B cell (primary cell): ENCODE measurements around the gene SHISA2. TPM values are rescaled to one million over a fixed set of nuclear protein-coding genes. Genes with fewer than 3 reads are reported as not detected.

Experiments used
- ATAC-seq: fragments of 200-7000 bp; cut with Tn5 transposase; one replicate; pipeline ENCODE4 v1.10.0; 2021; ENCODE audit warnings: low read depth, mild to moderate bottlenecking, moderate number of reproducible peaks, moderate library complexity
- CTCF ChIA-PET: fragments of 350-600 bp; sonication (Branson Sonifier 250); formaldehyde crosslinking; loops from one replicate; lab custom pipeline; 2021; ENCODE audit warnings: antibody characterized with exemption, inconsistent platforms; lab: Charles Lee
- POLR2A ChIA-PET: fragments of 350-600 bp; sonication (Branson Sonifier 250); formaldehyde crosslinking; loops from one replicate; lab custom pipeline; 2021; ENCODE audit warnings: antibody characterized with exemption; lab: Charles Lee
- DNase-seq: peaks from one replicate; pipeline ENCODE4 v3.0.0; 2013
- H2AFZ ChIP-seq: 2 replicates; pipeline ENCODE4 v1.6.1; 2012; ENCODE audit warnings: mild to moderate bottlenecking, low read depth, low read length; ENCODE audit not compliant: insufficient read depth, poor library complexity, severe bottlenecking
- H3K27ac ChIP-seq, 2 donors: 1 replicate in 1 of 2; 2 replicates in 1 of 2; pipeline ENCODE4 v1.5.1; 2012 to 2013; ENCODE audit warnings: low read length in 2 of 2, mild to moderate bottlenecking in 2 of 2, moderate library complexity in 1 of 2
- H3K27me3 ChIP-seq, 4 experiments: fragments of 200-600 bp in 1 of 4; sonication (generic) in 1 of 4; replicated peaks in 1 of 4; 1 replicate in 2 of 4; 2 replicates in 2 of 4; pipeline versions ENCODE4 v1.6.1 to v1.7.0; 2013 to 2016; ENCODE audit warnings: low read length in 3 of 4, mild to moderate bottlenecking in 2 of 4, mixed read lengths in 1 of 4, moderate library complexity in 1 of 4; ENCODE audit not compliant: insufficient read depth in 4 of 4, control insufficient read depth in 3 of 4; ENCODE audit errors: control extremely low read depth in 1 of 4
- H3K36me3 ChIP-seq, 2 experiments: replicated peaks in 1 of 2; 1 replicate in 1 of 2; 2 replicates in 1 of 2; pipeline versions ENCODE4 v1.6.1 to v1.7.1; 2013; ENCODE audit warnings: low read length in 1 of 2; ENCODE audit not compliant: insufficient read depth in 2 of 2, control insufficient read depth in 1 of 2; ENCODE audit errors: control extremely low read depth in 1 of 2, extremely low read depth in 1 of 2
- H3K4me1 ChIP-seq, 2 donors: fragments of 200-600 bp in 1 of 2; sonication (generic) in 1 of 2; 1 replicate in 1 of 2; 2 replicates in 1 of 2; pipeline versions ENCODE4 v1.5.1 to v1.6.1; 2013 to 2017; ENCODE audit warnings: low read length in 2 of 2; ENCODE audit not compliant: control insufficient read depth in 2 of 2, insufficient read depth in 2 of 2
- H3K4me2 ChIP-seq: replicated peaks from 2 replicates; pipeline ENCODE3; 2012; ENCODE audit warnings: mild to moderate bottlenecking, low read depth, low read length; ENCODE audit not compliant: poor library complexity, severe bottlenecking
- H3K4me3 ChIP-seq, 5 experiments: fragments of 200-600 bp in 1 of 5; sonication (generic) in 1 of 5; 1 replicate in 3 of 5; 2 replicates in 2 of 5; pipeline versions ENCODE4 v1.5.1 to v1.7.0; 2011 to 2016; ENCODE audit warnings: low read length in 4 of 5, mild to moderate bottlenecking in 4 of 5, low read depth in 2 of 5, control low read depth in 1 of 5, moderate library complexity in 1 of 5; ENCODE audit not compliant: insufficient read depth in 1 of 5; ENCODE audit errors: control extremely low read depth in 1 of 5, extremely low read depth in 1 of 5
- H3K79me2 ChIP-seq: fragments of 200-600 bp; sonication (generic); one replicate; pipeline ENCODE4 v1.6.0; 2016; ENCODE audit warnings: low read length; ENCODE audit not compliant: control insufficient read depth, insufficient read depth
- H3K9ac ChIP-seq: fragments of 200-600 bp; sonication (generic); 2 replicates; pipeline ENCODE4 v1.6.1; 2017; ENCODE audit warnings: mild to moderate bottlenecking, low read length, moderate library complexity
- H3K9me3 ChIP-seq, 3 donors: one replicate each; pipeline versions ENCODE4 v1.6.1 to v1.7.1; 2013; ENCODE audit warnings: low read length in 2 of 3; ENCODE audit not compliant: control insufficient read depth in 2 of 3, insufficient read depth in 1 of 3; ENCODE audit errors: control extremely low read depth in 1 of 3
- H4K20me1 ChIP-seq: 2 replicates; pipeline ENCODE4 v1.6.0; 2012; ENCODE audit warnings: mild to moderate bottlenecking, low read length; ENCODE audit not compliant: insufficient read depth, control insufficient read depth, poor library complexity, severe bottlenecking
- H3K27ac Mint-ChIP-seq: one replicate; pipeline ENCODE4 v1.8.0; 2021; ENCODE audit warnings: mixed read lengths
- H3K27me3 Mint-ChIP-seq: one replicate; pipeline ENCODE4 v1.8.0; 2021; ENCODE audit warnings: mixed read lengths
- H3K4me1 Mint-ChIP-seq: one replicate; pipeline ENCODE4 v1.8.0; 2021; ENCODE audit warnings: mixed read lengths
- H3K4me3 Mint-ChIP-seq: one replicate; pipeline ENCODE4 v1.8.0; 2021; ENCODE audit warnings: mixed read lengths
- H3K9me3 Mint-ChIP-seq: one replicate; pipeline ENCODE4 v1.8.0; 2022; ENCODE audit warnings: mixed read lengths; ENCODE audit not compliant: insufficient read depth
- EZH2 ChIP-seq: IDR thresholded peaks from 2 replicates; pipeline ENCODE4 v1.6.1; 2012; ENCODE audit warnings: borderline replicate concordance, low read depth, mild to moderate bottlenecking, moderate library complexity, low read length; ENCODE audit not compliant: insufficient read depth, poor library complexity, severe bottlenecking
- WGBS: methylation state at CpG from one replicate; pipeline ENCODE4 v1.1.5; 2013; ENCODE audit warnings: missing lambda C conversion rate; ENCODE audit not compliant: insufficient coverage; 5-methylcytosine and 5-hydroxymethylcytosine counted together
- intact Hi-C: fragments of 100-400 bp; cut with micrococcal nuclease; formaldehyde crosslinking; loops from one replicate; pipeline ENCODE4 v1.10.0; 2022
- polyA plus RNA-seq: library from polyadenylated mRNA; depleted of rRNA; stranded (reverse); fragments of >200 nt; gene quantifications from 2 replicates; pipeline ENCODE4 v1.2.3, GENCODE V29; 2012
- total RNA-seq, 2 donors: library from RNA; stranded (reverse); fragments of 120-200 nt in 1 of 2; gene quantifications; 1 replicate in 1 of 2; 2 replicates in 1 of 2; pipeline versions ENCODE4 v1.2.3 to v1.2.4, GENCODE V29; 2013 to 2022
- TF ChIP-seq, protein P1 (sequence below): fragments of 200-600 bp; IDR thresholded peaks from one replicate; pipeline ENCODE4 v1.8.0; 2022; ENCODE audit warnings: antibody characterized with exemption, mild to moderate bottlenecking

The SHISA2 gene
- total and polyA plus RNA-seq, 2 donors (not counting 1 experiment from before 2014, with no cell fraction given), result 0.03 TPM; not detected in 1

DNA sequence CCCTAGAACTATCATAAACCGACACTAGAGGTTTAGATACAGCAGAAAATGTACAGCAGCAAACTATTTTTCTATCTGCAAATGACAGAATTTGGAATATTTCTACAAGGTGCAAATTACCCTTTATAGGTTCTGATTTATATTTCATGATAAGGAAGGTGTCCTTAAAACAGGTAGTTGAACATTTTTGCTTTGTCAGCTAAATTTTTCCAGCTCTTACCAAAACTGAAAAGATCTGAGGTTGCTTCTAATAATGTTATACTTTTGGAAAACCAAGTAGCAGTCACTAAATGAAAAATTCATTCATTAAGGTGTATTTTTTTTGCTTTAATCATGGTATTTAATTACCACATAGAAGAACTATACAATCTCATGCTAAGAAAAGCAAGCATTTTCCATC lies 9.0 kb downstream of the SHISA2 start:
- no peak overlapping the region for H3K27ac ChIP-seq
- H4K20me1 ChIP-seq, result no peaks in the 10 kb centered on the region
- no peak overlapping the region for H3K9ac ChIP-seq
- intact Hi-C loops, result no loop called here
- H3K9me3 ChIP-seq, result peaks cover 0 to 4% (median 0%) of the 10 kb centered on the region in 3 donors
- H3K4me1 ChIP-seq, result no peaks in the 10 kb centered on the region
- Mint-ChIP-seq H3K9me3 (no peaks in the 10 kb centered on the region), H3K4me1 (no peaks in the 10 kb centered on the region), H3K27ac (no peak overlapping the region), H3K27me3 (peaks cover 12% of the 10 kb centered on the region), H3K4me3 (no peak overlapping the region)
- no peaks in the 10 kb centered on the region for H3K79me2 ChIP-seq
- H3K27me3 ChIP-seq, result peaks cover 0 to 9% (median 1%) of the 10 kb centered on the region in 4 experiments
- ATAC-seq (no peak), DNase-seq (no peak)
- TF ChIP-seq, protein P1, sequence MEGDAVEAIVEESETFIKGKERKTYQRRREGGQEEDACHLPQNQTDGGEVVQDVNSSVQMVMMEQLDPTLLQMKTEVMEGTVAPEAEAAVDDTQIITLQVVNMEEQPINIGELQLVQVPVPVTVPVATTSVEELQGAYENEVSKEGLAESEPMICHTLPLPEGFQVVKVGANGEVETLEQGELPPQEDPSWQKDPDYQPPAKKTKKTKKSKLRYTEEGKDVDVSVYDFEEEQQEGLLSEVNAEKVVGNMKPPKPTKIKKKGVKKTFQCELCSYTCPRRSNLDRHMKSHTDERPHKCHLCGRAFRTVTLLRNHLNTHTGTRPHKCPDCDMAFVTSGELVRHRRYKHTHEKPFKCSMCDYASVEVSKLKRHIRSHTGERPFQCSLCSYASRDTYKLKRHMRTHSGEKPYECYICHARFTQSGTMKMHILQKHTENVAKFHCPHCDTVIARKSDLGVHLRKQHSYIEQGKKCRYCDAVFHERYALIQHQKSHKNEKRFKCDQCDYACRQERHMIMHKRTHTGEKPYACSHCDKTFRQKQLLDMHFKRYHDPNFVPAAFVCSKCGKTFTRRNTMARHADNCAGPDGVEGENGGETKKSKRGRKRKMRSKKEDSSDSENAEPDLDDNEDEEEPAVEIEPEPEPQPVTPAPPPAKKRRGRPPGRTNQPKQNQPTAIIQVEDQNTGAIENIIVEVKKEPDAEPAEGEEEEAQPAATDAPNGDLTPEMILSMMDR, result no peak
- no peak for TF ChIP-seq EZH2
- no peak overlapping the region for H3K4me2 ChIP-seq
- WGBS, result no CpG with 5 or more reads among the region's 1 CpG
- ChIA-PET POLR2A (no interaction called here), CTCF (no interaction called here)
- no peak overlapping the region for H3K4me3 ChIP-seq
- H2AFZ ChIP-seq, result no peak overlapping the region
- H3K36me3 ChIP-seq, result no peaks in the 10 kb centered on the region

DNA sequence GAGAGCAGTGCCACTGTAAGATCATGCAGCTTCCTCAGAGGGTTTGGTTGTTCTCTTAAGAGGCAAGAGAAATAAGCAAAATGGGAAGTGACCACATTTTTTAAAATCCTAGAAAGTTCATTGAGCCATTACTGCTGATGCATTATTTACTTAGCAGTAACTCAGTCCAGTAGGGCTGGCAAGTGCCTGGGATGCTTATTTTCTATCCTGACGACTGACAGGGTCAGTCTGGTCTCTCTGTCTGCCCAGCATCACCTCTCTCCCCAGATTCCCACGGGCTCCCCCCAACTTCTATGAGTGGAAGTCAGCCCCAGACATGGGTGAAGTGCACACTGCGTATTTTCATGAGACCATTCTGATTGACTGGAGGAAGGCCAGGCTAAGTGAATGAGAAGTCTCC lies 10.4 kb downstream of the SHISA2 start:
- peaks cover 6% of the 10 kb centered on the region for H3K27me3 Mint-ChIP-seq
- H3K4me2 ChIP-seq, result no peak overlapping the region
- intact Hi-C loops, result no loop called here
- no peak overlapping the region for H3K27ac Mint-ChIP-seq
- no peaks in the 10 kb centered on the region for H4K20me1 ChIP-seq
- H2AFZ ChIP-seq, result no peak overlapping the region
- peaks cover 0 to 1% (median 0%) of the 10 kb centered on the region in 4 experiments for H3K27me3 ChIP-seq
- no peak overlapping the region for H3K4me3 ChIP-seq
- peaks cover 0 to 1% (median 0%) of the 10 kb centered on the region in 3 donors for H3K9me3 ChIP-seq
- TF ChIP-seq EZH2, result no peak
- TF ChIP-seq, protein P1, result no peak
- H3K9me3 Mint-ChIP-seq, result peaks cover 1% of the 10 kb centered on the region
- H3K4me1 ChIP-seq, result no peaks in the 10 kb centered on the region
- ChIA-PET CTCF (no interaction called here), POLR2A (no interaction called here)
- no peaks in the 10 kb centered on the region for H3K79me2 ChIP-seq
- ATAC-seq (no peak), DNase-seq (no peak)
- H3K27ac ChIP-seq, result no peak overlapping the region
- WGBS, result 34% methylated on average over 2 of the region's 3 CpGs
- no peaks in the 10 kb centered on the region for H3K4me1 Mint-ChIP-seq
- no peaks in the 10 kb centered on the region for H3K36me3 ChIP-seq
- no peak overlapping the region for H3K9ac ChIP-seq
- H3K4me3 Mint-ChIP-seq, result no peak overlapping the region
